ENCODE measurements around the gene HCN2. TPM values are rescaled to one million over a fixed set of nuclear protein-coding genes. Genes with fewer than 3 reads are reported as not detected.

Gene HCN2
- polyA plus RNA-seq, 1 donor from 2014 or later = 4.7 TPM

DNA sequence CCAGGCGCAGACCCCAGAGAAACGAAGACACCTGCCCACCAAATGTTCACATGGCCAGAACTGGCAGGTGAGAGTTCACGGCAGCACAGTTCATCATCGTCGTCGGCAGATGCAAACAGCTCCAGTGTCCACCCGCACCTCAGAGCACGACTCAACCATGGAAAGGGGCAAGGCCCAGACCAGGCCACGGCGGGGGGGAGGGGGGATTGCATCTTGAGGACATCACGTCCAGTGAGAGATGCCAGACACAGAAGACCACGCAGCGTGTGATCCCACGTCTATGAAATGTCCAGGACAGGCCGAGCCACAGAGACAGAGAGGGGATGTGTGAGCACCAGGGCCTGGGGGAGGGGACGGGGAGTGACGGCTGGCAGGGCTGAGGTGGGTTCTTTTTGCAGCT, 66.0 kb downstream of the HCN2 start:
- peaks cover 48% of the 10 kb centered on the region for H3K79me2 ChIP-seq (replicated peaks; ENCODE audit: insufficient read depth, low read length)
- no peak overlapping the region for H3K9ac ChIP-seq (ENCODE audit: low read length)
- no peaks in the 10 kb centered on the region for H3K36me3 ChIP-seq (ENCODE audit: insufficient read depth, low read length)
- no peak overlapping the region for H3K4me2 ChIP-seq (ENCODE audit: low read length)
- H2AFZ ChIP-seq (ENCODE audit: low read depth, low read length) = no peak overlapping the region
- H3K27ac ChIP-seq (ENCODE audit: low read length) = no peak overlapping the region
- H3K4me3 ChIP-seq (ENCODE audit: low read length) = no peak overlapping the region
- no peak for TF ChIP-seq RAD21 (conservative IDR thresholded peaks at IDR 0.05)
- TF ChIP-seq SMC3 (conservative IDR thresholded peaks at IDR 0.05; ENCODE audit: poor library complexity) = no peak
- TF ChIP-seq EZH2 (IDR thresholded peaks at IDR 0.05; ENCODE audit: borderline replicate concordance, insufficient read depth, low read length, poor library complexity, severe bottlenecking) = no peak
- no peak for TF ChIP-seq TAF1 (IDR thresholded peaks at IDR 0.05; ENCODE audit: low read depth)
- TF ChIP-seq, protein P1, sequence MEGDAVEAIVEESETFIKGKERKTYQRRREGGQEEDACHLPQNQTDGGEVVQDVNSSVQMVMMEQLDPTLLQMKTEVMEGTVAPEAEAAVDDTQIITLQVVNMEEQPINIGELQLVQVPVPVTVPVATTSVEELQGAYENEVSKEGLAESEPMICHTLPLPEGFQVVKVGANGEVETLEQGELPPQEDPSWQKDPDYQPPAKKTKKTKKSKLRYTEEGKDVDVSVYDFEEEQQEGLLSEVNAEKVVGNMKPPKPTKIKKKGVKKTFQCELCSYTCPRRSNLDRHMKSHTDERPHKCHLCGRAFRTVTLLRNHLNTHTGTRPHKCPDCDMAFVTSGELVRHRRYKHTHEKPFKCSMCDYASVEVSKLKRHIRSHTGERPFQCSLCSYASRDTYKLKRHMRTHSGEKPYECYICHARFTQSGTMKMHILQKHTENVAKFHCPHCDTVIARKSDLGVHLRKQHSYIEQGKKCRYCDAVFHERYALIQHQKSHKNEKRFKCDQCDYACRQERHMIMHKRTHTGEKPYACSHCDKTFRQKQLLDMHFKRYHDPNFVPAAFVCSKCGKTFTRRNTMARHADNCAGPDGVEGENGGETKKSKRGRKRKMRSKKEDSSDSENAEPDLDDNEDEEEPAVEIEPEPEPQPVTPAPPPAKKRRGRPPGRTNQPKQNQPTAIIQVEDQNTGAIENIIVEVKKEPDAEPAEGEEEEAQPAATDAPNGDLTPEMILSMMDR (IDR thresholded peaks at IDR 0.05; ENCODE audit: poor library complexity, severe bottlenecking) = no peak
- TF ChIP-seq, protein P2, sequence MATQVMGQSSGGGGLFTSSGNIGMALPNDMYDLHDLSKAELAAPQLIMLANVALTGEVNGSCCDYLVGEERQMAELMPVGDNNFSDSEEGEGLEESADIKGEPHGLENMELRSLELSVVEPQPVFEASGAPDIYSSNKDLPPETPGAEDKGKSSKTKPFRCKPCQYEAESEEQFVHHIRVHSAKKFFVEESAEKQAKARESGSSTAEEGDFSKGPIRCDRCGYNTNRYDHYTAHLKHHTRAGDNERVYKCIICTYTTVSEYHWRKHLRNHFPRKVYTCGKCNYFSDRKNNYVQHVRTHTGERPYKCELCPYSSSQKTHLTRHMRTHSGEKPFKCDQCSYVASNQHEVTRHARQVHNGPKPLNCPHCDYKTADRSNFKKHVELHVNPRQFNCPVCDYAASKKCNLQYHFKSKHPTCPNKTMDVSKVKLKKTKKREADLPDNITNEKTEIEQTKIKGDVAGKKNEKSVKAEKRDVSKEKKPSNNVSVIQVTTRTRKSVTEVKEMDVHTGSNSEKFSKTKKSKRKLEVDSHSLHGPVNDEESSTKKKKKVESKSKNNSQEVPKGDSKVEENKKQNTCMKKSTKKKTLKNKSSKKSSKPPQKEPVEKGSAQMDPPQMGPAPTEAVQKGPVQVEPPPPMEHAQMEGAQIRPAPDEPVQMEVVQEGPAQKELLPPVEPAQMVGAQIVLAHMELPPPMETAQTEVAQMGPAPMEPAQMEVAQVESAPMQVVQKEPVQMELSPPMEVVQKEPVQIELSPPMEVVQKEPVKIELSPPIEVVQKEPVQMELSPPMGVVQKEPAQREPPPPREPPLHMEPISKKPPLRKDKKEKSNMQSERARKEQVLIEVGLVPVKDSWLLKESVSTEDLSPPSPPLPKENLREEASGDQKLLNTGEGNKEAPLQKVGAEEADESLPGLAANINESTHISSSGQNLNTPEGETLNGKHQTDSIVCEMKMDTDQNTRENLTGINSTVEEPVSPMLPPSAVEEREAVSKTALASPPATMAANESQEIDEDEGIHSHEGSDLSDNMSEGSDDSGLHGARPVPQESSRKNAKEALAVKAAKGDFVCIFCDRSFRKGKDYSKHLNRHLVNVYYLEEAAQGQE (IDR thresholded peaks at IDR 0.05; ENCODE audit: borderline replicate concordance) = no peak
- no peak for TF ChIP-seq POLR2AphosphoS5 (IDR thresholded peaks at IDR 0.05)
- no peak for TF ChIP-seq MXI1 (conservative IDR thresholded peaks at IDR 0.05; ENCODE audit: poor library complexity, severe bottlenecking)
- no peak for TF ChIP-seq EP300 (conservative IDR thresholded peaks at IDR 0.05; ENCODE audit: poor library complexity, severe bottlenecking)
- no peaks in the 10 kb centered on the region for H3K27me3 ChIP-seq (ENCODE audit: insufficient read depth, low read depth, low read length)
- no peaks in the 10 kb centered on the region for H3F3A ChIP-seq (ENCODE audit: insufficient read depth, low read length, poor library complexity, severe bottlenecking)
- no peaks in the 10 kb centered on the region for H3K9me3 ChIP-seq (ENCODE audit: low read length)
- peaks cover under 1% of the 10 kb centered on the region for H4K20me1 ChIP-seq (ENCODE audit: insufficient read depth)
- H3K9me2 ChIP-seq (ENCODE audit: insufficient read depth, low read length) = no peaks in the 10 kb centered on the region

DNA sequence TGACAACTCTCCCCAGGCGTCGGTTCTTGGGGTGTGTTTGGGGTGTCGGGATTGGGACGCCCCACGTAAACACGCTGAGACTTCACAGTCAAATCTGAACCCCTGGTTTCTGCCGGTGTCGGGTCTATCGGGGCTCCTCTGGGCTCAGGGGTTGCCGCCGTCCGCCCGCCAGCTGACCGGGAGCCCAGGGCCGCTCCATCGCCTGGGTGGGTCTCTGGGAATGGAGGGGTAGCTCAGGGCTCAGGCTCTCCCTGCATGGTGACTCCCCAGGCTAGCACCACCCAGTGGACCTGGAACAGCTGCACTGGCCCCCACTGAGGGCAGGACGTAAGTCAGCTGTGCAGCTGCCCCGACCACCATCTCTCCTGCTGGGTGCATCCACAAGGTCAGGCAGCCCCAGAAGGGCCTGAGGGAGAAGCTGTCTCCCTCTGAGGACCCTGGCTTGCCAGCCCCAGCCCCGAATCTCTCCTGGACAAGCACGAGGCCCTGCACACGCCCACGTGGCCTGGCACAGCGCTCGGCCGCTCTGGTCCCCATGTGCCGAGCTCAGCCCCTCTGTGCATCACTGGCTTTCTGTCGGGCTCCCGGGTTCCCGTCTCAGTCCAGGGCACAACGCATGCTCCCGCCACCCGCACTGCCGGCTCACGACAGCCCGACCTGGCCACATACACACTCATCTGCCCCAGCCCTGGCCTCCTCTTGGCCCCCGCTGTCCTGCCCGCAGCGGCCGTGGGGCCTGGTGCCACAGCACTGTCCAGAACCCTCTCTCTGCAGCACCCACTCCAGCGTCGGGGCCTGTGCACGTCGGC, 67.3 kb downstream of the HCN2 start:
- Histone ChIP-seq H3K9ac (ENCODE audit: low read length) (no peak overlapping the region), H3K9me2 (ENCODE audit: insufficient read depth, low read length) (no peaks in the 10 kb centered on the region), H2AFZ (ENCODE audit: low read depth, low read length) (no peak overlapping the region), H3K79me2 (replicated peaks; ENCODE audit: insufficient read depth, low read length) (peaks cover 60% of the 10 kb centered on the region), H3K9me3 (ENCODE audit: low read length) (no peaks in the 10 kb centered on the region), H3K4me2 (ENCODE audit: low read length) (no peak overlapping the region), H4K20me1 (ENCODE audit: insufficient read depth) (peaks cover 11% of the 10 kb centered on the region), H3F3A (ENCODE audit: insufficient read depth, low read length, poor library complexity, severe bottlenecking) (no peaks in the 10 kb centered on the region), H3K4me3 (ENCODE audit: low read length) (no peak overlapping the region), H3K36me3 (ENCODE audit: insufficient read depth, low read length) (no peaks in the 10 kb centered on the region), H3K27ac (ENCODE audit: low read length) (no peak overlapping the region), H3K27me3 (ENCODE audit: insufficient read depth, low read depth, low read length) (no peaks in the 10 kb centered on the region)
- no peak for TF ChIP-seq TAF1 (IDR thresholded peaks at IDR 0.05; ENCODE audit: low read depth)
- TF ChIP-seq SMC3 (conservative IDR thresholded peaks at IDR 0.05; ENCODE audit: poor library complexity) = no peak
- no peak for TF ChIP-seq POLR2AphosphoS5 (IDR thresholded peaks at IDR 0.05)
- TF ChIP-seq, protein P2 (IDR thresholded peaks at IDR 0.05; ENCODE audit: borderline replicate concordance) = no peak
- TF ChIP-seq RAD21 (conservative IDR thresholded peaks at IDR 0.05) = no peak
- TF ChIP-seq, protein P1 (IDR thresholded peaks at IDR 0.05; ENCODE audit: poor library complexity, severe bottlenecking) = no peak
- no peak for TF ChIP-seq EZH2 (IDR thresholded peaks at IDR 0.05; ENCODE audit: borderline replicate concordance, insufficient read depth, low read length, poor library complexity, severe bottlenecking)
- TF ChIP-seq MXI1 (conservative IDR thresholded peaks at IDR 0.05; ENCODE audit: poor library complexity, severe bottlenecking) = no peak
- TF ChIP-seq EP300 (conservative IDR thresholded peaks at IDR 0.05; ENCODE audit: poor library complexity, severe bottlenecking) = no peak

Data from neural cell (in vitro differentiated cells).